ENCODE measurements around the gene PIK3AP1.

Gene PIK3AP1

DNA sequence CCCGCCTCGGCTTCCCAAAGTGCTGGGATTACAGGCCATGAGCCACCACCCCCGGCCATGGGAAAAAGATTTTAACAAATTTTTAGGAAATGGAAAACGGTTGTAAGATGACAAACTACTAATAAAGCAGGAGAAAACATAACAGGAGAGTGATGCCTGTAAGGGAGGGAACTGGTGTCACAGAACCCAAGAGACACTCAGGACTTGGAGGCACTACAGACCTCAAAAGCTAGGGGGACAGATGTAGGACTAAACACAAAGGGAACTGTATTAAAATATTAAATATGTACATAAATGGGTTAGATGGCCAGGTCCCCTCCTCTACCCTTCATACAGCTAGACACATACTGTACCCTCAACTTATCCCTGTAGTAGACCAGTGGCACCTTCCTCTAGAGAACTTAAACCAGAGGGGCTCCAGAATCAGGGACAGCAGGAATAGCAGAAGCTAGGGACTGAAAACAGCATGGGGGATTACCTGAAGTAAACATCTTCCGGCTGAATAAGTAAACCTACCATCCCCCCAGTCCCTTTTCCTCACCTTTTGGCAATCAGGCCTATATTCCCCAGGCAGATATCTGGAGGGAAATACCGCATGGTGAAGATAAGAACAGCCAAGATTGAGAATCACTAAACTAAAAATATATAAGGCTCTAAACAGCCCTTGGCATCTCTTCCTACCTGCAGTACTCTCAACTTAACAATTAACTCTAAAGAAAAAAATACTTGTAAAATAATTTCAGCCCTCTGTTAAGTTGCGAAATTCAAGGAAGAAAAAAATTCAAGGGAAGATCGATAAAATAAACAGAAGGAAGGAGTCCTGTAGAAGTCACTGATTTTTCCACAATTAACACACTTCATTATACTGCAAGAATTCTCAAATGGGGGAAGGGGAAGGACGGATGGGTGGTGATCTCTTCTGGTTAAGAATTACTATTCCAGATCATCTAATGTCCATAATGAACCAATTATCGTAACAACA lies 149.0 kb downstream of the PIK3AP1 start:
- DNase-seq (ENCODE audit: low spot score) (no peak), ATAC-seq (ENCODE audit: low read depth) (no peak)
- no peaks in the 10 kb centered on the region for H3K27me3 ChIP-seq (ENCODE audit: insufficient read depth, poor library complexity, severe bottlenecking)
- H3K36me3 ChIP-seq (ENCODE audit: low read depth): peaks cover 58% of the 10 kb centered on the region
- TF ChIP-seq CTCF (IDR thresholded peaks at IDR 0.05; ENCODE audit: poor library complexity, severe bottlenecking): no peak
- no peak overlapping the region for H3K4me3 ChIP-seq (ENCODE audit: severe bottlenecking)
- H3K27ac ChIP-seq (ENCODE audit: poor library complexity, severe bottlenecking): no peak overlapping the region
- no peaks in the 10 kb centered on the region for H3K9me3 ChIP-seq (ENCODE audit: severe bottlenecking)
- H3K4me1 ChIP-seq (ENCODE audit: insufficient read depth, poor library complexity, severe bottlenecking): peaks cover 2% of the 10 kb centered on the region

DNA sequence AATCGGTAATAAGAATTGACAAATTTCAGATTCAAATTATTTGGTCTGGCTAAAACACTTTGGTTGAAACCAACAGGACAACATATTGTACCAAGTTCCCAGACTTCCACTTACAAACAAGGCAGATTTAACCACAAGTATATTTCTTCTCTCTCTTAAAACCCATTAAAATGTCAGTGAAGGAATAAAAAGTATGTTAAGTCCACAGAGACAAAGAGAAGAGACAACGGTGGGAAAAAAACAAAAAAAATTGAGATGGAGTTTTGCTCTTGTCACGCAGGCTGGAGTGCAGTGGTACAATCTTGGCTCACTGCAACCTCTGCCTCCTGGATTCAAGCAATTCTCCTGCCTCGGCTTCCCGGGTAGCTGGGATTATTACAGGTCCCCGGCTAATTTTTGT lies 149.8 kb downstream of the PIK3AP1 start:
- no peaks in the 10 kb centered on the region for H3K27me3 ChIP-seq (ENCODE audit: insufficient read depth, poor library complexity, severe bottlenecking)
- H3K27ac ChIP-seq (ENCODE audit: poor library complexity, severe bottlenecking): no peak overlapping the region
- TF ChIP-seq CTCF (IDR thresholded peaks at IDR 0.05; ENCODE audit: poor library complexity, severe bottlenecking): no peak
- no peak for DNase-seq (ENCODE audit: low spot score)
- H3K4me1 ChIP-seq (ENCODE audit: insufficient read depth, poor library complexity, severe bottlenecking): peaks cover 9% of the 10 kb centered on the region
- no peak for ATAC-seq (ENCODE audit: low read depth)
- H3K36me3 ChIP-seq (ENCODE audit: low read depth): peaks cover 58% of the 10 kb centered on the region
- no peaks in the 10 kb centered on the region for H3K9me3 ChIP-seq (ENCODE audit: severe bottlenecking)
- no peak overlapping the region for H3K4me3 ChIP-seq (ENCODE audit: severe bottlenecking)

GRCh38 chr10:96568402-96568801 lies 151.9 kb downstream of the PIK3AP1 start:
- no peaks in the 10 kb centered on the region for H3K9me3 ChIP-seq (ENCODE audit: severe bottlenecking)
- DNase-seq (ENCODE audit: low spot score): no peak
- ATAC-seq (ENCODE audit: low read depth): no peak
- no peak overlapping the region for H3K4me3 ChIP-seq (ENCODE audit: severe bottlenecking)
- H3K27me3 ChIP-seq (ENCODE audit: insufficient read depth, poor library complexity, severe bottlenecking): no peaks in the 10 kb centered on the region
- no peak for TF ChIP-seq CTCF (IDR thresholded peaks at IDR 0.05; ENCODE audit: poor library complexity, severe bottlenecking)
- peaks cover 9% of the 10 kb centered on the region for H3K4me1 ChIP-seq (ENCODE audit: insufficient read depth, poor library complexity, severe bottlenecking)
- peaks cover 58% of the 10 kb centered on the region for H3K36me3 ChIP-seq (ENCODE audit: low read depth)
- H3K27ac ChIP-seq (ENCODE audit: poor library complexity, severe bottlenecking): no peak overlapping the region

- Histone ChIP-seq H3K27me3 (ENCODE audit: insufficient read depth, poor library complexity, severe bottlenecking) (no peaks in the 10 kb centered on the region), H3K4me1 (ENCODE audit: insufficient read depth, poor library complexity, severe bottlenecking) (peaks cover 9% of the 10 kb centered on the region), H3K36me3 (ENCODE audit: low read depth) (peaks cover 73% of the 10 kb centered on the region), H3K9me3 (ENCODE audit: severe bottlenecking) (no peaks in the 10 kb centered on the region), H3K4me3 (ENCODE audit: severe bottlenecking) (no peak overlapping the region), H3K27ac (ENCODE audit: poor library complexity, severe bottlenecking) (no peak overlapping the region)
- DNase-seq (ENCODE audit: low spot score): no peak
- ATAC-seq (ENCODE audit: low read depth): no peak
- no peak for TF ChIP-seq CTCF (IDR thresholded peaks at IDR 0.05; ENCODE audit: poor library complexity, severe bottlenecking)
Observed at GRCh38 chr10:96565774-96566173, 154.5 kb downstream of the PIK3AP1 start.
